ENCODE results near the gene BCR.

The BCR gene

GRCh38 chr22:23193882-23194281 lies 13.6 kb downstream of the BCR start:
- DNase-seq: peak in 2 of 51 donors; percentile 14 to 72

GRCh38 chr22:23196165-23196564 lies 15.9 kb downstream of the BCR start:
- no peak for DNase-seq

GRCh38 chr22:23197836-23198235 lies 17.5 kb downstream of the BCR start:
- no peak for DNase-seq

- DNase-seq: no peak
Observed at GRCh38 chr22:23199159-23199558, 18.9 kb downstream of the BCR start.

- no peak for DNase-seq
Observed at GRCh38 chr22:23200898-23201297, 20.6 kb downstream of the BCR start.

- no peak for DNase-seq
Observed at GRCh38 chr22:23202812-23203451, 22.6 kb downstream of the BCR start.

- DNase-seq: peak in 16 of 51 donors; percentile 13 to 67 (median 50)
Observed at GRCh38 chr22:23203452-23204124, 23.3 kb downstream of the BCR start.

- DNase-seq: peak in 1 of 51 donors; percentile 54
Observed at GRCh38 chr22:23204125-23204488, 23.8 kb downstream of the BCR start.

GRCh38 chr22:23204541-23205157 lies 24.3 kb downstream of the BCR start:
- peak in 13 of 51 donors; percentile 16 to 54 (median 26) for DNase-seq

- DNase-seq: peak in 9 of 51 donors; percentile 16 to 49 (median 23)
Observed at GRCh38 chr22:23205339-23206049, 25.2 kb downstream of the BCR start.

- DNase-seq: no peak
Observed at GRCh38 chr22:23206915-23207314, 26.6 kb downstream of the BCR start.

GRCh38 chr22:23207729-23208393 lies 27.6 kb downstream of the BCR start:
- no peak for DNase-seq

GRCh38 chr22:23210428-23211170 lies 30.3 kb downstream of the BCR start:
- no peak for DNase-seq

GRCh38 chr22:23211622-23212021 lies 31.3 kb downstream of the BCR start:
- no peak for DNase-seq

GRCh38 chr22:23212061-23213021 lies 32.0 kb downstream of the BCR start:
- DNase-seq: peak in 4 of 51 donors; percentile 19 to 57 (median 44)

- no peak for DNase-seq
Observed at GRCh38 chr22:23213022-23213555, 32.8 kb downstream of the BCR start.

- no peak for DNase-seq
Observed at GRCh38 chr22:23213581-23214334, 33.4 kb downstream of the BCR start.

- no peak for DNase-seq
Observed at GRCh38 chr22:23214398-23214797, 34.1 kb downstream of the BCR start.

Data from hypothalamus (tissue), 51 donors.